ENCODE data around the gene AKT3.

GRCh38 chr1:243716906-243717305 lies 133.1 kb downstream of the AKT3 start:
- TF ChIP-seq POLR2A (IDR thresholded peaks at IDR 0.05) (no peak), CTCF (IDR thresholded peaks at IDR 0.05) (no peak)
